Measurements from ENCODE around the gene PRKAG2. TPM values are rescaled to one million over a fixed set of nuclear protein-coding genes. Genes with fewer than 3 reads are reported as not detected.

PRKAG2 gene
- total RNA-seq, 1 donor from 2014 or later, result 17.9 TPM

DNA sequence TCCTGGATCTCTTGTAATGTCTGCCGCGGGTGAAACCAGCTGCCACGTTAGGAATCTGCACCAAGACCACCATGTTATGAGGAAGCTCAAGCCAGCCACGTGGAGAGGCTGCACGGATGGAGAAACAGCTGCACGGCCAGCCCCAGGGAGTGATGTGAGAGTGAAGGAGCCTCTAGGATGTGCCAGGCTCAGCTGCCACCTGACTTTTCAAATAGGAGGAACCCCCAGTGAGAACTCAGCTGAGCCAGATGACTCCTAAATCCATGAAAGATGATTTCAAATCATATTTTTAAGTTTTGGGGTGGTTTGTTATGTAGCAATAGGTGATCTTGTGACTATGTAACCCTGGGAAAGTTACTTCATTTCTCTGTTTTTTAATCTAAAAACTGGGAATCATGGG is 71.7 kb downstream of the PRKAG2 start:
- TF ChIP-seq, protein P1, sequence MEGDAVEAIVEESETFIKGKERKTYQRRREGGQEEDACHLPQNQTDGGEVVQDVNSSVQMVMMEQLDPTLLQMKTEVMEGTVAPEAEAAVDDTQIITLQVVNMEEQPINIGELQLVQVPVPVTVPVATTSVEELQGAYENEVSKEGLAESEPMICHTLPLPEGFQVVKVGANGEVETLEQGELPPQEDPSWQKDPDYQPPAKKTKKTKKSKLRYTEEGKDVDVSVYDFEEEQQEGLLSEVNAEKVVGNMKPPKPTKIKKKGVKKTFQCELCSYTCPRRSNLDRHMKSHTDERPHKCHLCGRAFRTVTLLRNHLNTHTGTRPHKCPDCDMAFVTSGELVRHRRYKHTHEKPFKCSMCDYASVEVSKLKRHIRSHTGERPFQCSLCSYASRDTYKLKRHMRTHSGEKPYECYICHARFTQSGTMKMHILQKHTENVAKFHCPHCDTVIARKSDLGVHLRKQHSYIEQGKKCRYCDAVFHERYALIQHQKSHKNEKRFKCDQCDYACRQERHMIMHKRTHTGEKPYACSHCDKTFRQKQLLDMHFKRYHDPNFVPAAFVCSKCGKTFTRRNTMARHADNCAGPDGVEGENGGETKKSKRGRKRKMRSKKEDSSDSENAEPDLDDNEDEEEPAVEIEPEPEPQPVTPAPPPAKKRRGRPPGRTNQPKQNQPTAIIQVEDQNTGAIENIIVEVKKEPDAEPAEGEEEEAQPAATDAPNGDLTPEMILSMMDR (conservative IDR thresholded peaks at IDR 0.05), result no peak
- peaks cover 20% of the 10 kb centered on the region for H3K27me3 Mint-ChIP-seq
- peaks cover 10% of the 10 kb centered on the region for H3K4me1 Mint-ChIP-seq (ENCODE audit: unreplicated experiment)
- no peaks in the 10 kb centered on the region for H3K36me3 Mint-ChIP-seq
- no peak for DNase-seq (ENCODE audit: extremely low spot score, unreplicated experiment)
- H3K4me3 Mint-ChIP-seq, result no peak overlapping the region
- no peaks in the 10 kb centered on the region for H3K9me3 Mint-ChIP-seq
- H3K27ac Mint-ChIP-seq, result no peak overlapping the region

DNA sequence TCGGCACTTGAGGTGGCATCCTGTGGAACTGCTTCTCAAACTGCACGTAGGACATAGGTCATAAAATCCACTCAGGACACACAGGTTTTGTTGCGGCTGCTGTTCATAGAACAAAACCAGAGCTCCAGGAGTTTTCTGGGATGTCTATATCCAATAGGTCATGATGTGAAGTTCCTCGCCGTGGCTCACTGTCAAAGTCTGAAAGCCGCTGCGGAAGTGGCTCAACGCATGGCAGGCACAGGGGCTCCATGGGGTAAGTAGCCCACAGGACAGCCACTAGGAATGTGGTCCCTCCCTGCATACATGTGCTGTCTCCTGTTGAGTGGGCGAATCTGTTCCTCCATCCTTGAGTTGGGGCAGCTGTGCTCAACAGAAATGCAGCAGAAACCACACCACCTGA is 72.2 kb downstream of the PRKAG2 start:
- Mint-ChIP-seq H3K36me3 (no peaks in the 10 kb centered on the region), H3K4me1 (ENCODE audit: unreplicated experiment) (peaks cover 10% of the 10 kb centered on the region), H3K4me3 (no peak overlapping the region), H3K9me3 (no peaks in the 10 kb centered on the region), H3K27me3 (peaks cover 17% of the 10 kb centered on the region), H3K27ac (no peak overlapping the region)
- TF ChIP-seq, protein P1 (conservative IDR thresholded peaks at IDR 0.05), result no peak
- DNase-seq (ENCODE audit: extremely low spot score, unreplicated experiment), result no peak

DNA sequence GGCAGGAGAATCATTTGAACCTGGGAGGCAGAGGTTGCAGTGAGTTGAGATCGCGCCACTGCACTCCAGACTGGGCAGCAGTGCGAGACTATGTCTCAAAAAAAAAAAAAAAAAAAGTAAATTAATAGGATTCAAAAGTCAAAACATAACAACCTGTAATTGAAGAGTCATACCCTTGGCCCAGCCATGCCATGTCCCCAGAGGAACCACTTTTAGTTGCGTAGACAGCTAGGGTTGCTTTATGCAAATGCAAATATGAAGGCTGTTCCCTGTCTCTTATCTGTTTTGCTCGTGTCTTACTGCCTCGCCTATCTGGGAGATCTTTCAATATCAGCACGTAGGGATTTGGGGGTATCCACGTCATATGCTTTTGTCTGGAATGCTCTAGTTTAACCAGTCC is 73.1 kb downstream of the PRKAG2 start:
- TF ChIP-seq, protein P1 (conservative IDR thresholded peaks at IDR 0.05), result no peak
- Mint-ChIP-seq H3K27ac (no peak overlapping the region), H3K4me1 (ENCODE audit: unreplicated experiment) (peaks cover 10% of the 10 kb centered on the region), H3K4me3 (no peak overlapping the region), H3K27me3 (peaks cover 16% of the 10 kb centered on the region), H3K36me3 (no peaks in the 10 kb centered on the region), H3K9me3 (no peaks in the 10 kb centered on the region)
- no peak for DNase-seq (ENCODE audit: extremely low spot score, unreplicated experiment)

GRCh38 chr7:151802469-151802846 is 74.5 kb downstream of the PRKAG2 start:
- TF ChIP-seq, protein P1 (conservative IDR thresholded peaks at IDR 0.05), result no peak
- no peak overlapping the region for H3K27ac Mint-ChIP-seq
- H3K4me3 Mint-ChIP-seq, result no peak overlapping the region
- no peaks in the 10 kb centered on the region for H3K36me3 Mint-ChIP-seq
- H3K9me3 Mint-ChIP-seq, result no peaks in the 10 kb centered on the region
- DNase-seq (ENCODE audit: extremely low spot score, unreplicated experiment), result no peak
- peaks cover 9% of the 10 kb centered on the region for H3K4me1 Mint-ChIP-seq (ENCODE audit: unreplicated experiment)
- H3K27me3 Mint-ChIP-seq, result peaks cover 13% of the 10 kb centered on the region

GRCh38 chr7:151801782-151802468 is 75.0 kb downstream of the PRKAG2 start:
- Mint-ChIP-seq H3K4me3 (no peak overlapping the region), H3K9me3 (no peaks in the 10 kb centered on the region), H3K36me3 (no peaks in the 10 kb centered on the region), H3K4me1 (ENCODE audit: unreplicated experiment) (peaks cover 10% of the 10 kb centered on the region), H3K27ac (no peak overlapping the region), H3K27me3 (peaks cover 13% of the 10 kb centered on the region)
- TF ChIP-seq, protein P1 (conservative IDR thresholded peaks at IDR 0.05), result no peak
- DNase-seq (ENCODE audit: extremely low spot score, unreplicated experiment), result no peak

Data from type B pancreatic cell (in vitro differentiated cells).